Measurements from ENCODE around the gene CSPG5.

Gene CSPG5

GRCh38 chr3:47533996-47534454 is 44.6 kb downstream of the CSPG5 start:
- H3K4me3 ChIP-seq (ENCODE audit: low read depth in 1 of 2, low read length in 2 of 2), result no peak overlapping the region
- no peaks in the 10 kb centered on the region for H3K9me3 ChIP-seq (ENCODE audit: control insufficient read depth in 1 of 2, low read length in 2 of 2)
- no peaks in the 10 kb centered on the region for H3K36me3 ChIP-seq (ENCODE audit: control insufficient read depth in 1 of 2, insufficient read depth in 2 of 2, low read length in 2 of 2)
- no peaks in the 10 kb centered on the region for H3K27me3 ChIP-seq (ENCODE audit: low read depth, low read length)
- no peak overlapping the region for H3K27ac ChIP-seq (ENCODE audit: low read length)
- no peaks in the 10 kb centered on the region for H3K4me1 ChIP-seq (ENCODE audit: control insufficient read depth in 1 of 2, insufficient read depth in 2 of 2, low read length in 2 of 2)

GRCh38 chr3:47533481-47533880 is 45.2 kb downstream of the CSPG5 start:
- H3K27ac ChIP-seq (ENCODE audit: low read length), result no peak overlapping the region
- no peaks in the 10 kb centered on the region for H3K27me3 ChIP-seq (ENCODE audit: low read depth, low read length)
- H3K9me3 ChIP-seq (ENCODE audit: control insufficient read depth in 1 of 2, low read length in 2 of 2), result no peaks in the 10 kb centered on the region
- no peaks in the 10 kb centered on the region for H3K4me1 ChIP-seq (ENCODE audit: control insufficient read depth in 1 of 2, insufficient read depth in 2 of 2, low read length in 2 of 2)
- H3K36me3 ChIP-seq (ENCODE audit: control insufficient read depth in 1 of 2, insufficient read depth in 2 of 2, low read length in 2 of 2), result no peaks in the 10 kb centered on the region
- H3K4me3 ChIP-seq (ENCODE audit: low read depth in 1 of 2, low read length in 2 of 2), result no peak overlapping the region

DNA sequence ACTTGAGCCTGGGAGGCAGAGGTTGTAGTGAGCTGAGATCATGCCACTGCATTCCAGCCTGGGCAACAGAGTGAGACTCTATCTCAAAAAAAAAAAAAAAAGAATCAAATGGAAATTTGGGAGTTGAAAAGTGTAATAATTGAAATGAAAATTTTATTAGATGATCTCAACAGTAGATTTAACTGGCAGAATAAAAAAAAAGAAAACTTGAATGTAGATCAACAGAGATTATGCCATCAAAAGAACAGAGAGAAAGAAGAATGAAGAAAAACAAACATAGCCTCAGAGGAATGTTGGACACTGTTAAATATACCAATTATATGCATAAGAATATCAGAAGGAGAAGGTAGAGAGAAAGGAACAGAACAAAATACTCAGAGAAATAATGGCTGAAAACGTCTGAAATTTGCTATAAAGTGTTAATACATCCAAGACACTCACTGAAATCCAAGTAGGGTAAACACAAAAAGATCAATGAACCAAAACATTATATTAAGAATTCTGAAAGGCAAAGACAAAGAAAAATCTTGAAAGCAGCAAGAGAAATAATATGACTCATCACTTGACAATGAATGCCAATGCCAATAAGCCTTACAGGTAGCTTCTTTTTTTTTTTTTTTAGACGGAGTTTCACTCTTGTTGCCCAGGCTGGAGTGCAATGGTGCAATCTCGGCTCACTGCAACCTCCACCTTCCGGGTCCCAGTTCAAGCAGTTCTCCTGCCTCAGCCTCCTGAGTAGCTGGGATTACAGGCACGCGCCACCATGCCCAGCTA is 50.5 kb downstream of the CSPG5 start:
- Histone ChIP-seq H3K9me3 (ENCODE audit: control insufficient read depth in 1 of 2, low read length in 2 of 2) (no peaks in the 10 kb centered on the region), H3K36me3 (ENCODE audit: control insufficient read depth in 1 of 2, insufficient read depth in 2 of 2, low read length in 2 of 2) (no peaks in the 10 kb centered on the region), H3K27ac (ENCODE audit: low read length) (no peak overlapping the region), H3K4me1 (ENCODE audit: control insufficient read depth in 1 of 2, insufficient read depth in 2 of 2, low read length in 2 of 2) (no peaks in the 10 kb centered on the region), H3K4me3 (ENCODE audit: low read depth in 1 of 2, low read length in 2 of 2) (no peak overlapping the region), H3K27me3 (ENCODE audit: low read depth, low read length) (no peaks in the 10 kb centered on the region)

DNA sequence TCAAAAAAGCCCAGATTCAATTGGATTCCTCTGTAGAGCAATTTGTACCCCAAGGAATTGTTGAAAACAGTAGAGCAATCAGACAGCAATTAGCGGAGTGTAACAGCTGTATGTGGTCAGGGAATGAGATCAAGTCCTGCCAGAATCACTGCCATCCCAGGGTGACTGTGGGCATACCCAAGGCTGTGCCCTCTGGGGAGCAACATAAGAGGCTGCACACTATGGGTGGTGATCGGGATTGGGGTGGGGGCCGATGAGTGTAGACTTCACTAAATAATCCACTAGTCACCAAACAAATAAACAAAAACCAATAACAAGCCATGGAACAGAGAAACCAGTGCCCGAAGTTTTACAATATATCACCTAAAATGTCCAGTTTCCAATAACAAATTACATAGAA is 53.0 kb downstream of the CSPG5 start:
- H3K27ac ChIP-seq (ENCODE audit: low read length), result no peak overlapping the region
- H3K9me3 ChIP-seq (ENCODE audit: control insufficient read depth in 1 of 2, low read length in 2 of 2), result no peaks in the 10 kb centered on the region

GRCh38 chr3:47523310-47524073 is 55.2 kb downstream of the CSPG5 start:
- Histone ChIP-seq H3K9me3 (ENCODE audit: control insufficient read depth in 1 of 2, low read length in 2 of 2) (no peaks in the 10 kb centered on the region), H3K27ac (ENCODE audit: low read length) (no peak overlapping the region), H3K27me3 (ENCODE audit: low read depth, low read length) (no peaks in the 10 kb centered on the region), H3K4me3 (ENCODE audit: low read depth in 1 of 2, low read length in 2 of 2) (no peak overlapping the region), H3K36me3 (ENCODE audit: control insufficient read depth in 1 of 2, insufficient read depth in 2 of 2, low read length in 2 of 2) (no peaks in the 10 kb centered on the region), H3K4me1 (ENCODE audit: control insufficient read depth in 1 of 2, insufficient read depth in 2 of 2, low read length in 2 of 2) (peaks cover 4 to 5% of the 10 kb centered on the region in 2 donors)

More for the DNA sequence above, 53.0 kb downstream of the CSPG5 start:
- no peak overlapping the region for H3K4me3 ChIP-seq (ENCODE audit: low read depth in 1 of 2, low read length in 2 of 2)
- no peaks in the 10 kb centered on the region for H3K27me3 ChIP-seq (ENCODE audit: low read depth, low read length)
- peaks cover 4 to 5% of the 10 kb centered on the region in 2 donors for H3K4me1 ChIP-seq (ENCODE audit: control insufficient read depth in 1 of 2, insufficient read depth in 2 of 2, low read length in 2 of 2)
- H3K36me3 ChIP-seq (ENCODE audit: control insufficient read depth in 1 of 2, insufficient read depth in 2 of 2, low read length in 2 of 2), result no peaks in the 10 kb centered on the region

DNA sequence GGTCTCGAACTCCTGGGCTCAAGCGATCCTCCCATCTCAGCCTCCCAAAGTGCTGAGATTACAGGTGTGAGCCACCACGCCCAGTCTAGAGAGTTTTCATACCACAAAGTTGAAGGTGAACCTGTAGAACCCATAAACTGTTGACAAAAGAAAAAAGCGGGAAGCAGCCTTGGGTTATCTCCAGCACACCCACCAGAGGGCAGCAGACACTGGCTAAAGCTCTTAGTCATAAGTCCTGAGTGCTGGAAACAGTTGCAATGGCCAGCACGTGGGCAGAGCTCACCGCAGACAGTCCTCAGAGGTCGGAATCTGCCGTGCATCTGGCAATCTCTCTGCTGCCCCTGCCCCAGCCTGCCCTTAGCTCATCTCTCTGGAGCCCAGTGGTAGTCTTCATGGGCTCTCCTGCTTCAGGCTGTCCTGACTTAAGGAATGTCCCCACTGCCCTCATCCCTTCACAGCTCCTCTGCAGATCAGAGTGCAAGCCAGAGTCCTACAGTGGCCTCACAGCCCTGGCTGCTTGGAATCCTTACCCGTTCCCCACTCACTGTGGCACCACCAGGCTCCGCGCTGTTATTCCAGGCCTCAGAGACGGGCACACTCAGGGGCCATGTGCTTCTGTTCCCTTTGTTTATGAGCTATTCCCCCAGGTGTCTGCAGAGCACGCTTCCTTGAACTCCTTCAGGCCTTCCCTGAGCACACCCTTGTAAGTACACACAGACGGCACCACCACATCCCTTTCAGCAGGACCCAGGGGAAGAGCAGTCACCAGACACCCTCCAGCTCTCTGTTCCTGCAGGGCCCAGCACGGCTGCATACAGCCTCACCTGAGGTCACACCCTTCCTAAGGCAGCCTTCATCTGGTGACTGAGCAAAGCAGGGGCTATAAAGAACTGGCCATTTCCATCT is 56.3 kb downstream of the CSPG5 start:
- Histone ChIP-seq H3K4me1 (ENCODE audit: control insufficient read depth in 1 of 2, insufficient read depth in 2 of 2, low read length in 2 of 2) (peaks cover 4 to 5% of the 10 kb centered on the region in 2 donors), H3K27ac (ENCODE audit: low read length) (no peak overlapping the region), H3K36me3 (ENCODE audit: control insufficient read depth in 1 of 2, insufficient read depth in 2 of 2, low read length in 2 of 2) (no peaks in the 10 kb centered on the region), H3K9me3 (ENCODE audit: control insufficient read depth in 1 of 2, low read length in 2 of 2) (no peaks in the 10 kb centered on the region), H3K27me3 (ENCODE audit: low read depth, low read length) (no peaks in the 10 kb centered on the region), H3K4me3 (ENCODE audit: low read depth in 1 of 2, low read length in 2 of 2) (no peak overlapping the region)

DNA sequence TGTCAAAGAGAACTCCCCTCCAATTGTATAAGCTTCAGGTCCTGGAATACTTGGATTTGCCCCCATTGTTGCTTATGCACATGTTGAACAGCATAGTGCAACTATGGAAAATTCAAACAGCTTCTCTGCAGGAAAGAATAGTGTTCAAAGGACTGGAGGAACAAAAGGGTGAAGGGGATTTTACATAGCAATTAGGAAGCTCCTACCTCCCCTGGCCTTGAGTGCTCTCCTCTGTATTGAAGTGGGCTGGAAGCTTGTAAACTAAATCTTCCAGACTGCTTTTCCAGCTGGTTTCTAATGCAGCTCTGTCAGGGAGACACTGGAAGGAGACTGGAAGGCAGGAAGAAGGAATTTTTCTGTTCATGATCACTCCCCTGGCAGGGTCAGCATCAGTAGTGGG is 57.9 kb downstream of the CSPG5 start:
- H3K27ac ChIP-seq (ENCODE audit: low read length), result no peak overlapping the region
- H3K36me3 ChIP-seq (ENCODE audit: control insufficient read depth in 1 of 2, insufficient read depth in 2 of 2, low read length in 2 of 2), result no peaks in the 10 kb centered on the region
- H3K4me3 ChIP-seq (ENCODE audit: low read depth in 1 of 2, low read length in 2 of 2), result no peak overlapping the region
- no peaks in the 10 kb centered on the region for H3K9me3 ChIP-seq (ENCODE audit: control insufficient read depth in 1 of 2, low read length in 2 of 2)
- no peaks in the 10 kb centered on the region for H3K27me3 ChIP-seq (ENCODE audit: low read depth, low read length)
- H3K4me1 ChIP-seq (ENCODE audit: control insufficient read depth in 1 of 2, insufficient read depth in 2 of 2, low read length in 2 of 2), result peaks cover 4 to 5% of the 10 kb centered on the region in 2 donors

DNA sequence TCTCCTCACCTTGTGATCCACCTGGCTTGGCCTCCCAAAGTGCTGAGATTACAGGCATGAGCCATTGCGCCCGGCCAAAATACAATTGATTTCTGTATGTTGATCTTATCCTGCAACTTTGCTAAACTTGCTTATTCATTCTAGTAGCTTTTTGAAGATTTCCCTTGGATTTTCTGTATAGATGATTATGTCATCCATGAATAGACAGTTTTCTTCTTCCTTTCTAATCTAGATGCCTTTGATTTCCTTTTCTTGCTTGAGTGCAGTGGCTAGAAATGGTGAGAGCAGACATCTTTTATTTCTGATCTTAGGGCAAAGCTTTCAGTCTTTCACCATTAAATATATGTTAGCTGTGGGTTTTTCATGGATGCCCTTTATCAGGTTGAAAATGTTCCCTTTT is 60.7 kb downstream of the CSPG5 start:
- Histone ChIP-seq H3K27me3 (ENCODE audit: low read depth, low read length) (no peaks in the 10 kb centered on the region), H3K4me3 (ENCODE audit: low read depth in 1 of 2, low read length in 2 of 2) (no peak overlapping the region), H3K36me3 (ENCODE audit: control insufficient read depth in 1 of 2, insufficient read depth in 2 of 2, low read length in 2 of 2) (peaks cover 0 to 4% of the 10 kb centered on the region in 2 donors), H3K27ac (ENCODE audit: low read length) (no peak overlapping the region), H3K4me1 (ENCODE audit: control insufficient read depth in 1 of 2, insufficient read depth in 2 of 2, low read length in 2 of 2) (peaks cover 4 to 5% of the 10 kb centered on the region in 2 donors), H3K9me3 (ENCODE audit: control insufficient read depth in 1 of 2, low read length in 2 of 2) (no peaks in the 10 kb centered on the region)

- H3K4me1 ChIP-seq (ENCODE audit: control insufficient read depth in 1 of 2, insufficient read depth in 2 of 2, low read length in 2 of 2), result peaks cover 0 to 10% of the 10 kb centered on the region in 2 donors
- H3K4me3 ChIP-seq (ENCODE audit: low read depth in 1 of 2, low read length in 2 of 2), result no peak overlapping the region
- no peaks in the 10 kb centered on the region for H3K27me3 ChIP-seq (ENCODE audit: low read depth, low read length)
- peaks cover 0 to 4% of the 10 kb centered on the region in 2 donors for H3K36me3 ChIP-seq (ENCODE audit: control insufficient read depth in 1 of 2, insufficient read depth in 2 of 2, low read length in 2 of 2)
- no peak overlapping the region for H3K27ac ChIP-seq (ENCODE audit: low read length)
- no peaks in the 10 kb centered on the region for H3K9me3 ChIP-seq (ENCODE audit: control insufficient read depth in 1 of 2, low read length in 2 of 2)
Observed at GRCh38 chr3:47515864-47516319, 62.8 kb downstream of the CSPG5 start.

- H3K36me3 ChIP-seq (ENCODE audit: control insufficient read depth in 1 of 2, insufficient read depth in 2 of 2, low read length in 2 of 2), result peaks cover 4 to 6% of the 10 kb centered on the region in 2 donors
Observed at GRCh38 chr3:47515100-47515499, 63.6 kb downstream of the CSPG5 start.

More at GRCh38 chr3:47515100-47515499, 63.6 kb downstream of the CSPG5 start:
- Histone ChIP-seq H3K27me3 (ENCODE audit: low read depth, low read length) (no peaks in the 10 kb centered on the region), H3K4me3 (ENCODE audit: low read depth in 1 of 2, low read length in 2 of 2) (no peak overlapping the region), H3K9me3 (ENCODE audit: control insufficient read depth in 1 of 2, low read length in 2 of 2) (no peaks in the 10 kb centered on the region), H3K4me1 (ENCODE audit: control insufficient read depth in 1 of 2, insufficient read depth in 2 of 2, low read length in 2 of 2) (peaks cover 0 to 10% of the 10 kb centered on the region in 2 donors), H3K27ac (ENCODE audit: low read length) (no peak overlapping the region)
